A673 (cell line): ENCODE data around the gene HPCAL1.

Source experiments
- CTCF ChIP-seq: fragments of 300-800, 200-600 bp; sonication (generic); conservative IDR thresholded peaks from 2 replicates; pipeline ENCODE4 v1.5.1; 2017; ENCODE audit warnings: low read depth, mild to moderate bottlenecking, antibody characterized with exemption, low read length, moderate library complexity, mixed read lengths
- EZH2 ChIP-seq: fragments of 200-600 bp; sonication (generic); IDR thresholded peaks from 2 replicates; pipeline ENCODE4 v1.6.1; 2017; ENCODE audit warnings: borderline replicate concordance, low read depth, mild to moderate bottlenecking, mixed read lengths, antibody characterized with exemption, low read length; ENCODE audit not compliant: poor library complexity, severe bottlenecking

GRCh38 chr2:10318345-10318744 is 15.6 kb downstream of the HPCAL1 start:
- TF ChIP-seq EZH2 = no peak
- no peak for TF ChIP-seq CTCF
